D341Med (cell line): Measurements from ENCODE around the gene C2.
"Not testable (repeated sequence)": the region's sequence is repeated elsewhere in the genome, so short reads cannot be mapped to it uniquely, and the experiment has no call there.

Source experiments
- DNase-seq: peaks from one replicate; pipeline ENCODE4 v3.0.0; 2012; ENCODE audit warnings: low spot score

Gene C2

DNA sequence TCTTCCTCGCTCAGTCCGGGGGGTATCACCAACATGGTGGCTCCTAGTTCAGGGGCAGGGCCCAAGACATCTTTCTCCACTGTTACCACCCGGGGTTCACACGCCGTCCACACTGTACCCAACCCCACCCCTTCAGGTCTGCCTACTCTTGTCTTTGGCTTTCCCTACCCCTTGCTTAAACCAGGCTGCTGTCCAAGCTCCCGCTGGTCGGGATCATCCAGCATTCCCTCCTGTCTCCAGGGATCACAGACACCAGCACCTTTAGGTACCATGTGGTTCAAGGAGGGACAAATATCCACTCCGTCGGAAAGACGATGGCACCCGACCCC is 30.9 kb downstream of the C2 start:
- no peak for DNase-seq

- peak; percentile 99 for DNase-seq
Measured at GRCh38 chr6:31958741-31959739, 31.5 kb downstream of the C2 start, which contains the start of the genes NELFE and SKIC2. TSS of gene NELFE (minus strand) at chr6:31958971. CDS start at chr6:31958446, 525 bp downstream. TSS of gene SKIC2 (plus strand) at chr6:31959175. CDS start at chr6:31959193, 18 bp downstream.

- no peak for DNase-seq
Measured at GRCh38 chr6:31961616-31962015, 34.1 kb downstream of the C2 start.

- no peak for DNase-seq
Measured at GRCh38 chr6:31963921-31964320, 36.4 kb downstream of the C2 start.

- no peak for DNase-seq
Measured at GRCh38 chr6:31965700-31966099, 38.2 kb downstream of the C2 start.

- DNase-seq: no peak
Measured at GRCh38 chr6:31966506-31966905, 39.0 kb downstream of the C2 start.

DNA sequence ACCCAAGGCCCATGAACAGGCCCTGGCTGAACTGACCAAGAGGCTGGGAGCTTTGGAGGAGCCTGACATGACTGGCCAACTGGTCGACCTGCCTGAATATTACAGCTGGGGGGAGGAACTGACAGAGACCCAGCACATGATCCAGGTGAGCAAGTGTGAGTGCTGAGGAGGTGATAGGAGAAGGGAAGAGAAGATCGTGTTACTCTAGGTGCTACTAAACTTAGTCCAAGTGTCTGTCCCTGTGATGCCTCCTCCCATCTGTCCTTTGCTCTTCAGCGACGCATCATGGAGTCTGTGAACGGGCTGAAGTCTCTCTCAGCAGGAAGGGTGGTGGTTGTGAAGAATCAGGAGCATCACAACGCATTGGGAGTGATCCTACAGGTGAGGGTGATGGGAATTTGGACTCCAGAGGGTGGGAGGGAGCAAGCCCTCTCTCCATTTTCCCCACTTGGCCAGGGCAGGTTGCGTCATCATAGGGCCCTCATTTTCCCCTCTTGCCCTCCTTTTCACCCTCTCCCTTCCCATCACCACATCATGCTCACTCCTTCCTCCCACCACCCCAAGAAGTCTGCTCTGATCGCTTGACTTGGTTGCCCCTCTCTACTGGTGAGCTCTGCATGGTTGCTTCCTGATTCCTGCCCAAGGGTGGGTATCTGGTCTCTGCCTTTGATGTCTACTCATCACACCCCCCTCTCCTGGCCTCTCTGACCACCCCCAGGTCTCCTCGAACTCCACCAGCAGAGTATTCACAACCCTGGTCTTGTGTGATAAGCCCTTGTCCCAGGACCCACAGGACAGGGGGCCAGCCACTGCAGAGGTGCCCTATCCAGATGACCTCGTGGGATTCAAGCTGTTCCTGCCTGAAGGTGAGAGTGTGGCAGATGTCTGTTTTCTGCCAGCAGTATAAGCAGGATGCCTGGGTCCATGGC is 39.7 kb downstream of the C2 start:
- DNase-seq: no peak

DNA sequence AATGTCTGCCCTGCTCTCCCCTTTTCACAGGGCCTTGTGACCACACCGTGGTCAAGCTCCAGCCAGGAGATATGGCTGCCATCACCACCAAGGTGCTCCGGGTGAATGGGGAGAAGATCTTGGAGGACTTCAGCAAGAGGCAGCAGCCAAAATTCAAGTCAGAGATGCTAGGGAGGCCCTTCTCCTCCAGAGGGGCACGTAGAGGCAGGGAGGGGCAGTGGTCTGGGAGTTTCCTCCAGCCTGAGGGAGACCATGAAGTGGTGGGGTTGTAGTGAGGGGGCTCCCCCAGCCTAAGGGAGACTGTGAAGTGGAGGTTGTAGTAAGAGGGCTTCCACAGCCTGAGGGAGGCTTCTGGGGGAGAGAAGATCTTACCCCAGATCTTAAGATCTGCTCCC is 40.4 kb downstream of the C2 start:
- no peak for DNase-seq

DNA sequence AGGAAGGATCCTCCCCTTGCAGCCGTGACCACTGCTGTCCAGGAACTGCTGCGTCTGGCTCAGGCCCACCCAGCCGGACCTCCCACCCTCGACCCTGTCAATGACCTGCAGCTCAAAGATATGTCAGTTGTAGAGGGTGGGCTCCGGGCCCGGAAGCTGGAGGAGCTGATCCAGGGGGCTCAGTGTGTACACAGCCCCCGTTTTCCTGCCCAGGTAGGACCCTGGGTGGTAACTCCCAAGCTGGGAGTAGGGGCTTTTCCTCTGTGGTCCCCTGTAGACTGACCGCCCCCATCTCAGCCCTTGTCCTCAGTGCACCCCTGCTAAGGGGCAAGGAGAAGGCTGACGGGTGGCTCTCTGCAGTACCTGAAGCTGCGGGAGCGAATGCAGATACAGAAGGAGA is 40.8 kb downstream of the C2 start:
- no peak for DNase-seq

- no peak for DNase-seq
Measured at GRCh38 chr6:31968791-31969711, 41.5 kb downstream of the C2 start.

DNA sequence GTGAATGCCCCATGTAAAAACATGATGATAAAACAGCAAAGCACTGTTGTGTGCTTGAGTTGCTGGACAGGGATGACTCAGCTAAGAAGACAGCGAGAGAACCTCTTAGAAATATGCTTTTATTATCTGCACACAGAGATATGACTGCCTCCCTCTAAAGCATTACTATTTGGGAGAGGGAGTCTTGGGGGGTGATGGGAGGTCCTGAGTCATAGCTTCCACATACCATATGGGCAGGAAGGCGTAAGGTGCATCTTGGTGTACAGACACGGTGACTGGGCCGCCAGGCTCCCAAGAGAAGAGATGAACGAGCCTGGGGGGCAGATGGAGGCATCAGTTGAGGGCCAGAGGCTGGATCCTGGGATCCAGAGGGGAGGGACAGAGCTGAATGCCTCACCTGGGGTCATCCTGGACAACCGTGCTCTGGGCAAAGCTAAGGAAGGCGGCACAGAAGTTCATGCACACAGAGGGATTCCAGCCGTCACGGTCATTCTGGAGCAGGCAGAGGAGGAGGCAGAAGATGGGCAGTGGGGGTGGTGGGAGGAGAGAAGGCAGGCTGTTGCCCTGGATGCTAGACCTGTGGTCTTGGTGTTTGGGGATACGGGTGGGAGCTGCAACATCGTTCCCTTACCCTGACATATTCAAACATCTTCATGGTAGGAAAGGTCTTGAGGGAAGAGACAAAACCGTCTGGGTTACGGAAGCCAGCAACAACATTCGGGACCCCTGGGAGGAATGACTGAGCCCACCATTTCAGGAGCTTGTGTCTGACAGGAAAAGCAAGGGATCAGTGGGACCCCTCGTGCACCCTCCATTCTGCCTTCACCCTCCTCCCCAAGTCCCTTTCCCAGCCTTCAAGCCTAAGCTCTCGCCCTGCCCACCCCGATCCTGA is 42.4 kb downstream of the C2 start:
- DNase-seq: no peak

DNA sequence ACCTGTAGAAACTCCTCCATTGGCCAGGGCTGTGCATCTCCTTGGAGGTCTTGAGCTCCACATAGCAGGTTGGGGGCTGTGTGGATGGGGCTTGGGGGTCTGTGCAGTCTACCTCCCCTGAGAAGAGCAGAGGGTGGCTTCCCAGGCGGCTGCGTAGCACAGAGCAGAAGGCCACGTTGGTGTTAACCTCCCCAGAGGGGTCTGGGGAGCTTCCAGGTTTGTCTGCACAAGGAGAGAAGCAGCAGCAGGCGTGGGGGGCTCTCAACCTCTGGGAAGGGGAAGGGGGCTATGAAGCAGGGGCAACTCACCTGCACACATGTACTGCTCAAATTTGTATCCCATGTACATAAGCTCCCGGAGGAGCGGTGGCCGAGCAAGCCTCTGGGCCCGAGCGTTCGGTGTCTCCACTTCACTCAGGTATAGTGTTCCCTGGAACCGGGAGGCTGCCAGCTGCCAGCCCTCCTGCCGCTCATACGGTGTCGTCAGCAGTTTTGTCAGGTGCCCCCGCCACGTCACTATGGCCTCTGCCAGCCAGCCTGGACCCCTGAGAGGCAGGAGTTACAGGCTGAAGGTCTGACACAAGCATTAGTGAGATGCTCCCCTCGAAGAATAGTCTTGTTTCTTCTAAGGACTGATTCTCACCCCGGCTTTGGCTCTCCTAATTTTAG is 43.2 kb downstream of the C2 start:
- DNase-seq: no peak

DNA sequence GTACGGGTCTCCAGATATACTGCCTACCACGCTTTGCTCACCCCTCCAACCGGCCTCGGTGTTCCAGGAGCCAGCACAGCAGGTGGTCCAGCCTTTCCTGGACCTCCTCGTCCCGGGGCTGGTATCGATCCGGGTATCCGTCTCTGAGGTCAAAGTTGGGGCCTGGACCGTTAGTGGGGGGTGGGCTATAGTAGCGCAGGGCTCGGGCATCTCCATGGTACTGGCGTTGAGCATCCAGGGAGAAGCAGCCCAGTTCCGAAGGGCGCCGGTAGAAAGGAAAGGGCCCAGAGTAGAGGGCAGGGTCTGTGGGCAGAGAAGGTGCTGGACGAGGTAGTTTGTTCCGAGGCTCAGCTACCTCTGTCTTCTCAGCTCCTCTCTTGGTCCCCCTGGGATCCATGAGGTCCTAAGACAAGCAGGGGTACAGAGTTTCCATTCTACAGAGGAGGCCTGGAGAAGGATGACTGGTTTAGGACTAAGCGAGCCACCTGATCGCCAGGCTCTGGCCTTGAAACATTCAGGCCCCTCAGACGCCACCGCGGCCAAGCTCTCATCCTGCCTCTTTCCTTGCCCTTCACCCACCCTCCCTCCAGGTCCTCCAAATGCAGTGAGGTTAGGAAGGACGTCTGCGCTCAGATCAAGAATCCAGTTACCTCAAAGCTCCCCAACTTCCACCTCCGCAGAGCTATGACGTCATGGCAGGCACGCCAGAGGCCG is 43.9 kb downstream of the C2 start:
- peak; percentile 47 for DNase-seq

- DNase-seq: peak; percentile 97
Measured at GRCh38 chr6:31971993-31972708, 44.6 kb downstream of the C2 start, which contains the start of gene DXO. TSS of gene DXO (minus strand) at chr6:31972138. CDS start at chr6:31971675, 463 bp downstream.

DNA sequence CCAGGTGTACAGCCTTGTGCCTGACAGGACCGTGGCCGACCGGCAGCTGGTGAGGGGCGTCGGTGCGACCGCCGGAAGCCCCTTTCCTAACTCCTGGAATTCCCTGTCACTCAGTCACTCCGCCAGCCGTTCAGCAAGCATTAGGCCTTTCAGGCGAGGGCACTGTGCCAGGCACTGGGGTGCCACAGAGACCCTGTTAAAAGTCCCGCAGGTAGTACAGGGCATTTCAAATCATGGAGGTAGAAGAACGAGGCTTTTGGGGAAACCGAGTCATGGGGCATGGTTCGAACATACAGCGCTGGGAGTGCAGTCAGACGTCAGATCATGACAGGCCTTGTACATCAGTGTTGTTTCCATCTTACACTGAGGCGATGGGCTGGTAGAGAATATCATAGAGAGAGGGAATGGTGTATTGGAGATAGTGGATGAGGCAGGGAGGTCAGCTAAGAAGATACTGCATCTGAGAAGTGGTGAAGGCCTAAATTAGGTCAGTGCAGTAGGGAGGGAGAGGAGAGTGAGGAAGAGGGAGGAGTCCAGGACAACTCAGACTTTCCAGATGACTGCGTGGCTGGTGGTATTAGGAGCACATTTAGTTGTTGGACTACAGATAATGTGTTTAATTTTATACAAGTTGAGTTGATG is 45.3 kb downstream of the C2 start:
- DNase-seq: no peak

DNA sequence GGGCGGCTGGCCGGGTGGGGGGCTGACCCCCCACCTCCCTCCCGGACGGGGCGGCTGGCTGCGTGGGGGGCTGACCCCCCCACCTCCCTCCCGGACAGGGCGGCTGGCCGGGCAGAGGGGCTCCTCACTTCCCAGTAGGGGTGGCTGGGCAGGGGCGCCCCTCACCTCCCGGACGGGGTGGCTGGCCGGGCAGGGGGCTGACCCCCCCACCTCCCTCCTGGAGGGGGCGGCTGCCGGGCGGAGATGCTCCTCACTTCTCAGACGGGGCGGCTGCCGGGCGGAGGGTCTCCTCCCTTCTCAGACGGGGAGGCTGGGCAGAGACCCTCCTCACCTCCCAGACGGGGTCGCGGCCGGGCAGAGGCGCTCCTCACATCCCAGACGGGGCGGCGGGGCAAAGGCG is 48.5 kb downstream of the C2 start:
- DNase-seq: not testable (repeated sequence)

DNA sequence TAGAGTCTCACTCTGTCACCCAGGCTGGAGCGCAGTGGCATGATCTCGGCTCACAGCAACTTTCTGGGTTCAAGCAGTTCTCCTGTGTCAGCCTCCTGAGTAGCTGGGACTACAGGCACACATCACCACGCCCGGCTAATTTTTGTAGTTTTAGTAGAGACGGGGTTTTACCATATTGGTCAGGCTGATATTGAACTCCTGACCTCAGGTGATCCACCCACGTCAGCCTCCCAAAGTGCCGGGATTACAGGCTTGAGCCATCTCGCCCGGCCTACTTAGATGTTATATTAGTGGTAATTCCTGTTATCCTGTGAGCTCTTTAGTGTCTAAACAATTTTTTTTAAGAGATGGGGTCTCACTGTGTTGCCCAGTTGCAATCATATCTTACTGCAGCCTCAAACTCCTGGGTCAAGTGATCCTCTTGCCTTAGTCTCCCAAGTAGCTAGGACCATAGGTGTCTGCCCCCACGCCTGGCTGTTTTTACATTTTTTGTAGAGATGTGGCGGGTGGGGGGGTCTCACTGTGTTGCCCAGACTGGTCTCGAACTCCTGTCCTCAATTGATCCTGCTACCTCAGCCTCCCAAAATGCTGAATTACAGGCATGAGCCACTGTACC is 50.4 kb downstream of the C2 start:
- no peak for DNase-seq

- no peak for DNase-seq
Measured at GRCh38 chr6:31978831-31979230, 51.3 kb downstream of the C2 start.
